Activated naive CD4-positive, alpha-beta T cell treated with anti-CD3 and anti-CD28 coated beads, Interleukin-2, amount 10 ng/mL, durations not matched to agents 5 hours and 36 hours (primary cell): ENCODE results near the gene NOX4. TPM values are rescaled to one million over a fixed set of nuclear protein-coding genes. Genes with fewer than 3 reads are reported as not detected.

Experiments used
- total RNA-seq, 2 experiments: library from RNA; stranded (reverse); gene quantifications; one replicate each; pipeline ENCODE4 v1.2.3, GENCODE V29; 2021

NOX4 gene
- total RNA-seq = not detected

DNA sequence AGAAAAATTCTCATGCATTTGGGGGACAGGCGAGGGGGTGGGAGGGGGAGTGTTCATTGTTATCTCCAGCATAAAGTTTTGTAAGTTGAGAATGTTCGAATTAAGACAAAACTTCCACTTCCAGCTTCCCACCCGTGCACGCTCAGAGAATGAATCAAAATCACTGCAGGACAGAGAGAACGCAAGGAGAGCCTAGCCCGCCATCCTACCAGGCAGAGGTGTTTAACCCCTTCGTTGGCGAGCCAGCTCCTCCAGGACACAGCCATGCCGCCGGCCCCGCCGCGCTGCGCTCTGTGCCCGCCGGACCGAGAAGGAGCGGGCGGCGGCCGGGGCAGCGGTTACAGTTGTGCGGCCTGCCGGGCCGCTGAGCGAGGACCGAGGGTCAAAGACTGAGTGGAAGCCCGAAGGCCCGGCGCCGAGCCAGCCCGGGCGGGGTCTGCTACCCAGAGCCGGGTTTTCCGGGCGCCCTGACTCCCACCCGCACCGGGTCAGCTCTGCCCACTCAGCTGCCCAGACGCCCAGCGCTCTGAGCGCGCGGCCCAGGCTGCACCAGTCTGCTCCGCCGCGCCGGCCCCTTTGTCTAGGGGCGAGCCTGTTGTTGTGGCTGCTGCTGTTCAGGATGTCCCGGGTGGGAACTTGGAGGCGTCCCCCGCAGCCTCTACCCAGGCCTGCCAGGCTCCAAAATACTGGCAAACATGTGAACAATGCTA, at the start of gene NOX4:
Gene NOX4, minus strand, starts transcription at position 395 of the 710 bp plus-strand sequence. Its CDS starts 129 bp downstream, at position 266.

Other genes with a start within 250 kb of the NOX4 start
- not detected for gene TRIM77, start 218.9 kb upstream of the NOX4 start, total RNA-seq